Stimulated activated CD8-positive, alpha-beta memory T cell treated with anti-CD3 and anti-CD28 coated beads, Interleukin-4, amount 100 ng/mL, for 48 hours (primary cell): ENCODE results near the gene RMC1.
A peak's percentile ranks its signal among the peaks of the same experiment; 100 is the strongest.
"Not testable (repeated sequence)": the region's sequence is repeated elsewhere in the genome, so short reads cannot be mapped to it uniquely, and the experiment has no call there.

ENCODE experiments used
- DNase-seq: peaks from one replicate; pipeline ENCODE4 v3.0.0-alpha.2; 2020

Gene RMC1

DNA sequence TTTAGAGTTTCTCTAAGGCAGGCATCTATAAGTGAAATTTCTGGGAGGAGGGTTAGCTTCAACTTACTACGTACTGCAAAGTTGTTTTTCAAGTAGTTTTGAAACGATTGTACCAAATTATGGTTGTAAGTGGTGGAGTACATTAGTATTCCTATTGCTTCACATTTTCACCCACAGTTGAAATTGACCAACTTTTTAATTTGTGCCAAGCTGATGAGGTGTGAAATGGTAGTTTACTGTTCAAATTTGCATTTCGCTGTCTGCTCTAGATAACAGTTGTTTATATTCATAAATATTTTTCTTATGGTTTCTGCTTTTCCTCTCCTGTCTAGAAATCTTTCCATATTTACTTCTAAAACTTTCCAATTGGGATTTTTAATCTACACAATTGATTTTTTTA lies 64.4 kb downstream of the RMC1 start:
- no peak for DNase-seq

DNA sequence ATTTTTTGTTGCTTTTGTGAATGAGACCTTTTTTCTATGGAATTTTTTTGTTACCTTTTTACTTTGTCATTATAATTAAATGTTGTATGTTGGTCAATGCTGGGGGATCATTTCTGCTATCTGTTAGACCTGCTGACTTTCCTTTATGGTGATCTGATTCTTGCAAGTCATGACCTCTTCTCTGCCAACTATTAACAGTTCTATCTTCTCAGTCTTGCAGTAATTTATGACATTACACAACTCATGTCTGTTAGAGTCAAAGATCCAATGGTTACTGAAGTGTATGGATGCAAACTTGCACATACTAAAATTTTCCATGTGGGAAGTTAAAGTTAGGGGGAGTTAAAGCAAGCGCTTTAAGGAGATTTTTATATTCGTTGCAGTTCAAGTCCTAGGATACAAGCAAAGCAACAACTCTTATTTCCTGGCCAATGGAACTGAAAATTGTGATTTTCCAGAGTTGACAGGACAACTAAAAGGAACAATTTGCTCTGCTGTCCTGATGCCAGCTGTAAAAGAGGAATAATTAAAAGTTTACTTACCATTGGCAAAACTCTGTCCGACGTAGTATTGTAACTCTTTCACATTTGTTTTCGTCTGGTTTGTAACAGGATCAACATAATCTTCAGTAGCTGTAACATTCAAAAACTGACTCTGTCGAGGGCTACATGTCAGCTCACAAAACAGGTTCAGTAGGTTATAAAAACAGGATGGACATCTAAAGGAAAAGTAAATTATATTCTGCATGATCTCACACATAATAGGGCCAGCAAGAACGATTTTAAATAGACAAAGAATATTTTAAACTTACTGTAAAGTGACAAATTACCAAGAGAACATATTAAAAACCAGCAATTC lies 65.2 kb downstream of the RMC1 start:
- no peak for DNase-seq

DNA sequence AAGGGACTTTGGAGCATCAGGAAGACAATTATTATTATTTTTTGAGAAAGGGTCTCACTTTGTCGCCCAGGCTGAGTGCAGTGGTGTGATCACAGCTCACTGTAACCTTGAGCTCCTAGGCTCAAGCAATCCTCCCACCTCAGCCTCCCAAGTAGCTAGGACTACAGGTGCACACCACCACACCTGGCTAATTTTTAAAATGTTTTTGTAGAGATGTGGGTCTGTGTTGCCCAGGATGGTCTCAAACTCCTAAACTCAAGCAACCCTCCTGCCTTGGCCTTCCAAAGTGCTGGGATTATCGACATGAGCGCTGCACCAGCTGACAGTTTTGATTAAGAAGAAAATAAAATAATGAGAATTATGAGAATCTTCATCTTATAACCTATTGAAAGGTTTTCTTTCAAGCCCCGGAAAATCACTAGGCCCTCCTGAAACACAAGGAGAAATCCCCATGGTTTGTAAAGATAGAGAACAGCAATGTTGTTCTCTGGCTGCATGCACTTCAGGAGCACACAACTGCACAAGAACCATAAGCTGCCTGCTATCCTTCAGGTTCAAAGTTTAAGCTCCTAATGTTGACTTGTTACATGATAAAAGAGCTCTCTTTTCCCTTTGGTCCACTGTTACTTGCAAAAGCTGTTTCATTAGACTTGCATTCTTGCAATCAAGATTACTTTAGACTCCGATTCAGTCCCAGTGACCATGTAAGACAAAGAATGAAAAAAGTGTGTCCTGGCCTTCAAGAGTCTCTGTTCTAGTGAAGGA lies 66.2 kb downstream of the RMC1 start:
- no peak for DNase-seq

DNA sequence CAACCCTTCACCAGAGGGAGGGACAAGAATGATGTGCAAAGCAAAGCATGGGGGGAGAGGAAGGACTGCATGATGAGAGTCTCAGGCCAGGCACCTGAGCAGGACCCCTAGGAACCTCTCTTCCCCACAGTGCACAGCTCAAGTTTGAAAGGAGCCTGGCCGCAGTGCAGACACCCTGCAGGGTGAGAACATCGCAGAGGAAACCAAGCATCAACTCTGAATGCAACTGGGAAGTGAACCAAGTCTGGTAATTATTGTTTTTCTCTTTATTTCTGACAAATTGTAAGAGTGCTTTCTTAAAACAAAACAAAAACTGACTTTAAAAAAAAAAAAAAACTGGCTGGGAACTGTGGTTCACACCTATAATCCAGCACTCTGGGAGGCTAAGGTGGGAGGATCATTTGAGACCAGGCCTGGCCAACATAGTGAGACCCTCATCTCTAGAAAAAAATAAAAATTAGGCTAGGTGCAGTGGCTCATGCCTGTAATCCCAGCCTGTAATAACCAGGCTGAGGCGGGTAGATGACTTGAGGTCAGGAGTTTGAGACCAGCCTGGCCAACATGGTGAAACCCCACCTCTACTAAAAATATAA lies 67.7 kb downstream of the RMC1 start:
- DNase-seq, result no peak

DNA sequence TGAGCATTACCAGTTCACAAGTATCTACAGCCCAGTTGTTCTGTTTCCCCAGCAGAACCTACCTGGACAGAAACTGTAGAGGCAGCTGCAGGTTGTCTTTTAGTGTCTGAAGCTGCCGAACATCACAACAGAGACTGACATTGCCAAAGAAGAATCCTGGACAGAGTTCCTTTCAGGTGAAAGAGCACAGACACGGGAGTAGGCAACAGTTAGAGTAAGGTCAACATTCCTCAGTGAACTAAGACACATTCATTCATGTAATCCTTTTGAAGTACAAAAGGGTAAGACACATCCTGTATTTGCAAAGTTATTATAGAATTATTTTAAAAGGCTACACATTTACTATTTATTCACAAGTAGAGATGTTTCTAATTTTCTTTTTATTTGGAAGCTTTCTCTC lies 68.7 kb downstream of the RMC1 start:
- no peak for DNase-seq

DNA sequence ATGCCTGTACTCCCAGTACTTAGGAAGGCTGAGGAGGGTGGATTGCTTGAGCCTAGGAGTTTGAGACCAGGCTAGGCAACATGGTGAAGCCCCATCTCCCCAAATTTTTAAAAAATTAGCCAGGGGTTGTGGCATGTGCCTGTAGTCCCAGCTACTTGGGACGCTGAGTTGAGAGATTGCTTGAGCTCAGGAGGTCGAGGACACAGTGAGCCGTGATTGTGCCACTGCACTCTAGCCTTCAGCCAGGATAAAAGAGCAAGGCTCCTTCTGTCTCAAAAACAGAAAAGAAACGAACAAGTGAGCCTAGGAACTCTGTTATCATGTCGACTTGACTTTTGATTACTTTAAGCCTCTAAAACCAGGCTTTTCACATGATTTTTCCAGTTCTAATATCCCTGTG lies 69.3 kb downstream of the RMC1 start:
- no peak for DNase-seq

DNA sequence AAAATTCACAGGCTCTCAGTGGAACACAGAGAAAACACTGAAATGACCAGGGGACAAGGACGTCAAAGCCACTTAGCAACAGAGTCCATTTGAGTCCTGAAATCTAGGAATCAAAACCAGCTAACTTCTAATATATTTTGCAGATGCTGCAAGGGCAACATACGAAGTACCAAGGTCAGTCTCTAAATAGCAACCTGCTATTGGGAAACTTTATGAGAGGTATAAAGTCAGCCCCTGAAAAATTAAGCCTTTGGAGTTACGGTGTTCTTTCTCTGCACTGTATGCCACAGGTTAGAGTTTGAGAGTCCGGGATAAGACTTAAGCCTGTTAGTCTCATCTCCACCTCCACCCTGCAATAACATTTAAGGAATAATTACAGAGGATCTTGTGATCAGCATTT lies 69.7 kb downstream of the RMC1 start:
- no peak for DNase-seq

DNA sequence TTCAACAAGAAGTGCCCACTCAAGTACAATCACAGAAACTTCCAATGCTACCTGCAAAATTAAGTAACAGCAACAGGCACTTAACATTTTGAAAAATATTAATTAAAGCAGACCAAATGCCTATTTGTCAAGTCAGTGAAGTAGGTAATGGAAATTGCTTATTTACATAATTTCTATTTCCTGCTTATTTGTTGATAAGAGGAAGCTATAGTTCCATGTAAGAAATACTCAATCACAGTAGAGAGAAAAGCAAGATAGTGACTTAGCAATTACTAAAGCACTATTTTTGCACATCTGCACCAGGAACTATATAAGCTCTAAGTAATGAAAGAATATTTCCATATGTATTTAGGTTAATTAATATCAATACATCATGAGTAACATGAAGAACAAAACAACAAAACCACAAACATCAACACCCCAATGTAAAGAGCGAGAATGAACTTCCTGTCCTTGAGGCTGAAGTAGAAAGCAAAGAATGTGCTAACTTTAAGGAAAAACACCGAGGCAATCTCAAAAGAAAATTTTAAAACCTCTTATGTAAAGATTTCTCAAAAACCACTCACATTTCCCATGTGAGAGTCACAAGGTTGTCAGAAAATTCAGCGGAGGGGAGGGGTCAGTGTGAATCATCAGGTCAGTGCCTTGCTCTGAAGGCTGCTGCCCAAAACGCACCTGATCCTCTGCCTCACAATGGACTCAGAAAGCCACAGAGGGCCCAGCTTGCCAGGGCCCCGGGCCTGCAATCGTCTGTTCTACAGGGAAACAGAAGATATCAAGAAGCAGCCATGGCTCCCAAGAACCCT lies 70.5 kb downstream of the RMC1 start:
- DNase-seq, result peak; percentile 58

DNA sequence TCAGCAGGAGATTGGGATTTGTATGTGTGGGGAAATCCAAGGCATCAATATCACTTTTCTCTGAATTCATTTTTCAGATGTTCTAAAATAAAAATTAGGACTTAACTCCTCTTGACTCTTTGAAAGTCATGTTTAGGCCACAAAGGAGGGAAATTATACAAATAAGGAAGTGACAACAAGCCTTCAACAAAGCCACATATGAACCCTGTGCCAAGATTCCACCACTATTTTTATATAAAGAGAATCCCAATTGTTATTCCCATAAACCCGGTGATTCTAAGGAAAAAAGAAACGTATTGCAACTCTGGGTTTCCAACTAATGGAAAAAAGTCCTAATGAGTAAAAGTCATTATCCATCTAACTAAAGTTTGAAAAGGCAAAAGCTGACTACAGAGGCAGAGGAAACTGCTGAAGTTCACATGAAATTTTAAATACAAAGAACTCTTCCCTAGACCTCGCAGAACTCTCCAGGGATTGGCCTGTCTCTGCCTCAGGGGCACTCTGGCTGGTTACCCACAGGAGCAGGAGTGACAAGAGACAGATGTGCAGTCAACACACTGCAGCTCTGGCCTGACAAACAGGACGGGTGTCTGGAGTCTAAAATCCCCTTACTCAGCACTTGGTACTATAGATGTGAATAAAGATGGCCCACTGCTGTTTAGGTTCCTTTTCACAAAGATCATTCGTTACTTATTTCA lies 71.4 kb downstream of the RMC1 start:
- DNase-seq, result no peak

DNA sequence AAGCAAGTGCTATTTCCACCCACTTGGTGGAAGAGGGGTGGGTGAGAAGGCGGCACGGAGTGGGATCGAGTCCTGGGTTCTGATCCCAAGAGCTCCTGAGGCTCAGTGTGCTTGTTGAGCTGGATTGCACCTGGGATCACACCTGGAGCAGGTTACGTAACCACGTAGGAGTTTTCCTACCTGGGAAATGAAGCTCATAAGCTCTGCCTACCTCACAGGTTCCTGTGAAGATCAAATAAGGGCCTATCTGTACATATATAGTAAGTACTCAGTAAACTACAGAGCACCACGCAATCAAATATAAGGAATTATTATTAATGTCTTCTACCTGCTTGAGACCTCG lies 72.0 kb downstream of the RMC1 start:
- no peak for DNase-seq

DNA sequence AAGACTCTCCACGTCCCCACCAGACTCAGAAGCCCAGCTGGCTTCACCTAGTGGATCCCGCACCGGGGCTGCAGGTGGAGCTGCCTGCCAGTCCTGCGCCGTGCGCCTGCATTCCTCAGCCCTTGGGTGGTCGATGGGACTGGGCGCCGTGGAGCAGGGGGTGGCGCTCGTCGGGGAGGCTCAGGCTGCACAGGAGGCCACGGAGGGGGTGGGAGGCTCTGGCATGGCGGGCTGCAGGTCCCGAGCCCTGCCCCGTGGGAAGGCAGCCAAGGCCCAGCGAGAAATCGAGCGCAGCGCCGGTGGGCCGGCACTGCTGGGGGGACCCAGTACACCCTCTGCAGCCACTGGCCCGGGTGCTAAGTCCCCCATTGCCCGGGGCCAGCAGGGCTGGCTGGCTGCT lies 74.2 kb downstream of the RMC1 start:
- DNase-seq, result not testable (repeated sequence)

DNA sequence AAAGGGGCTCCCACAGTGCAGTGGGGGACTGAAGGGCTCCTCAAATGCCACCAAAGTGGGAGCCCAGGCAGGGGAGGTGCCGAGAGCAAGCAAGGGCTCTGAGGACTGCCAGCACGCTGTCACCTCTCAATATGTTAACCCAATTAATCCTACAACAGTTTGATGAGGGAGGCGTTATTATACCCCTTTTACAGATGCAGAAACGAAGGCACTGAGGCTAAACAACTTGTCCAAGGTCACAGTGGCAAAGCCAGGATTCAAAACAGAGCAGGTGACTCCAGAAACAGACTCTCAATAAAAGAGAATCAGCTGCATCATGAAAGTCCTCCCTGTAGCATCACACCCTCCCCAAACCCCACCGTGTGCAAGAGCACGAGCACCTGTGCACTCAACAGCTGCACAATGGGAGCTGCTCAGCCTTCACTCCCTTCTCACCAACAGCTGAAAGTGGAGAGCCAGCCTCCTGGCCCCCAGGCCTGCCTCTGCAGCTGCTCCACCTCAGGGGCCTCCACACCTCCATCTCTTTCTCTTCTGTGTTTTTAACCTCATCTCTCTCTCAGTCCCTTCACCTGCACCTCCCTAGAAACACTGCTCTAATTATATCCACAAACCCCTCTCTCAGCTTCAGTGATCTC lies 74.9 kb downstream of the RMC1 start:
- no peak for DNase-seq

DNA sequence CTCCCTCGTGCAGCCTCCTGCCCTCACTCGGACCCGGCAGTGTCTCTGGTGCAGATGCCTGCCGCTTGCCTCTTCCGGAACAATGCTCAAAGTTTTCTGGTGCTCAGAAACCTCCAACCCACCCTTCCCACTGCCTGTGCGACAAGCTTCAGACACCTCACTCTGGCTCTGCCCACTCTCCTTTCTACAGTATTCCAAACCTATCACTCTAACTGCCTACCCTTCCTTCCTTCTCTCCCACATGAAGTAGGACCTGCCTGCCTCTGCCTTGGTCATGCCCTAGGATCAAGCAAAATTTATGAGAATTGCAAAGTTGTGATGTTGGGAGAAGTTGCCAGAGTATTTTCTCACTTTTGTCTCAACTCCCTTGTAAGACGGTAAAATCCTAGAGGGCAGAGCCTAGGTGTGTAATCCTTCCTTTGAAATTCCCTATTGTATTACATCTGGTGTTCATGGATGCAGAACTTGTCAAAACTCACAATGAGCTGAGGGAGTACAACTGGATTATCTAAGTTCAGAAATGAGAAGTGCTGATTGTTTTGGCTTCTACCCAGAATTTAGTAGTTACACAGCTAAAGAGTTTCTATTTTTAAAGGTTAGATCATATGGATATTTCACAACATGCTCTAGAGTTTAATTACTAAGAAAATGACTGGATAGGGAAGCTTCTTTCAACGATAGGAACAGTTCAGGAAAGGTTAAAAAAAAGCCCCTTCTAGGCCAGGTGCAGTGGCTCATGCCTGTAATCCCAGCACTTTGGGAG lies 75.8 kb downstream of the RMC1 start:
- no peak for DNase-seq

DNA sequence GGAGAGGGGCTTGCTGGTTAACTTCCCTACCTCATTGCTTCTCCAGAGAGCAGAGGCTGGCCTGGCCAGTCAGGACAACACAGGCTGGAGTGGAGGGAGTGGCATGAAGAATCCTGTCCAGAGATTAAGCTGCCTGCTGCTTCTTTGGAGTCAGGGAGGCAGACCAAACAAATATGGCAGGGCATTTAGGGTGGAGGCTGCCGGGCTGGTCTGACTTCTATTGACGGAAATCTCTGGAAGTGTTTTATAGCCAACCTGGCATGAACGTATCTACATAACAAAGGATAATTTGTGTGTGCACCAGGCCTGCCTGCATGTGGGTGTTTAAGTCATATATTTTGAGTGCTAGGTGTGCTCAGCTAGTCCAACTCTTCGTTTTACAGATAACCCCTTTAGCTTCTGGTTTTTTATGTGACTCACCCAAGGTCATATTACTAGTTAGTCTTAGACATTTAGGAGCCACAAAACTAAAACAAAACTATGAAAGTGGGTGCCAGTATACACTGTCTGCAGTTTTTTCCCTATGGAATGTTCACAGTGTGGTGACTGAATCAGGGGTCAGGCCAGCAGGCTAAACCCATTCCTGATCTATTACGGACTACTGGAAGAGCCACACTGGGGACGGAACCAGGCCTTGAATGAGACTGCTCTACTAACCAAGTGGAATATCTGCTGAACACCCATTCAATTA lies 77.5 kb downstream of the RMC1 start:
- no peak for DNase-seq
